Measurements from ENCODE around the gene DLX2. TPM values are rescaled to one million over a fixed set of nuclear protein-coding genes. Genes with fewer than 3 reads are reported as not detected.

Gene DLX2
- total RNA-seq, 3 donors from 2014 or later = 0.35 TPM; not detected in 2

GRCh38 chr2:172084395-172084644, 18.4 kb downstream of the DLX2 start:
- no peak for DNase-seq
- Histone ChIP-seq H3K4me3 (no peak overlapping the region), H3K36me3 (ENCODE audit: low read depth) (no peaks in the 10 kb centered on the region), H3K9me3 (no peaks in the 10 kb centered on the region), H3K4me1 (ENCODE audit: low read depth) (peaks cover 30% of the 10 kb centered on the region)
- TF ChIP-seq, protein P1, sequence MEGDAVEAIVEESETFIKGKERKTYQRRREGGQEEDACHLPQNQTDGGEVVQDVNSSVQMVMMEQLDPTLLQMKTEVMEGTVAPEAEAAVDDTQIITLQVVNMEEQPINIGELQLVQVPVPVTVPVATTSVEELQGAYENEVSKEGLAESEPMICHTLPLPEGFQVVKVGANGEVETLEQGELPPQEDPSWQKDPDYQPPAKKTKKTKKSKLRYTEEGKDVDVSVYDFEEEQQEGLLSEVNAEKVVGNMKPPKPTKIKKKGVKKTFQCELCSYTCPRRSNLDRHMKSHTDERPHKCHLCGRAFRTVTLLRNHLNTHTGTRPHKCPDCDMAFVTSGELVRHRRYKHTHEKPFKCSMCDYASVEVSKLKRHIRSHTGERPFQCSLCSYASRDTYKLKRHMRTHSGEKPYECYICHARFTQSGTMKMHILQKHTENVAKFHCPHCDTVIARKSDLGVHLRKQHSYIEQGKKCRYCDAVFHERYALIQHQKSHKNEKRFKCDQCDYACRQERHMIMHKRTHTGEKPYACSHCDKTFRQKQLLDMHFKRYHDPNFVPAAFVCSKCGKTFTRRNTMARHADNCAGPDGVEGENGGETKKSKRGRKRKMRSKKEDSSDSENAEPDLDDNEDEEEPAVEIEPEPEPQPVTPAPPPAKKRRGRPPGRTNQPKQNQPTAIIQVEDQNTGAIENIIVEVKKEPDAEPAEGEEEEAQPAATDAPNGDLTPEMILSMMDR (IDR thresholded peaks at IDR 0.05) = no peak
- ATAC-seq = no peak
- intact Hi-C loops (cut with DNase I, micrococcal nuclease) = no loop called here

- Histone ChIP-seq H3K4me3 (no peak overlapping the region), H3K9me3 (no peaks in the 10 kb centered on the region), H3K36me3 (ENCODE audit: low read depth) (no peaks in the 10 kb centered on the region), H3K4me1 (ENCODE audit: low read depth) (peaks cover 30% of the 10 kb centered on the region)
- TF ChIP-seq, protein P1 (IDR thresholded peaks at IDR 0.05) = no peak
- intact Hi-C loops (cut with DNase I, micrococcal nuclease) = no loop called here
- DNase-seq (peak in 1 of 3 donors; percentile 33), ATAC-seq (no peak)
Measured at GRCh38 chr2:172083628-172084394, 18.9 kb downstream of the DLX2 start.

- no peaks in the 10 kb centered on the region for H3K9me3 ChIP-seq
- H3K4me3 ChIP-seq = no peak overlapping the region
- no peaks in the 10 kb centered on the region for H3K36me3 ChIP-seq (ENCODE audit: low read depth)
- intact Hi-C loops (cut with DNase I, micrococcal nuclease) = no loop called here
- peaks cover 30% of the 10 kb centered on the region for H3K4me1 ChIP-seq (ENCODE audit: low read depth)
- DNase-seq (peak in 1 of 3 donors; percentile 28), ATAC-seq (no peak)
- TF ChIP-seq, protein P1 (IDR thresholded peaks at IDR 0.05) = no peak
Measured at GRCh38 chr2:172082944-172083627, 19.6 kb downstream of the DLX2 start.

DNA sequence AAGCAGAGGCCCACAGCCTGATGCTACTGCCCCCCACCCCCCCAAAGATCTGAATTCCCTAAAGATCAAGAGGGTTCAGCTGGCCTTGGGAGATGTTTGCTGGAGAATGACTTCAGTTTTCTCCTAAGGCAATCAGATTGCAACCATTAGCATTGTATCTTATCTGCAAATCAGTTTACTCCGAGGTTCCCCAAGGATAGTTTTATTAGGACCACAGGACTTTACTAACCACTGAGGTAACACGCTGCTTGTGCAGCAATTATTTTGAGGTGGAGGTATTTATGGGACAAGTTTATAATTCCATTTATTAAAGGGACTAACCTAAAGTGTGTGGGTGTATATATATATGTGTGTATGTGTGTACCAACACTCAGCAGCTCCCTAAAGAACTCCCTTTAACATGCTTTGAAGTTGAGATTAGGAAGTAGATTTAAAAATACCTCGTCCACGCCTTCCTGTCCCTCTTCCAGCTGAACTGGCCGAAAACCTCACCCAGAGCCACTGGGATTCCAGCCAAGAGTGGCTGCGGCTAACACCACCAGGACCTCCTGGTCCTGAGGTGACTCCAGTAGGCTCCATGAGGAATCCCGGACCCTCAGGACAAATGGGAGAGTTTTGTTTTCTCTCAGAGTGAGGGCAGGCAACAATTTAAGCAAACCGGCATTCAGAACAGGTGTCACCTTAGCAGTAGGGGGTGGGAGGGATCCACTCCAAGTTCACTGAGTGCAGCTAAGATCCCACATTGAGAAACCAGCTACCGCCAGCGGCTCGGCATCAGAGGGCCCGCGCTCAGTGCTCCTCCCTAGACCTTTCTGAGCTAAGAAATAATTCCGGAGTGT, 20.4 kb downstream of the DLX2 start:
- TF ChIP-seq, protein P1 (IDR thresholded peaks at IDR 0.05) = no peak
- H3K4me3 ChIP-seq = no peak overlapping the region
- no peaks in the 10 kb centered on the region for H3K36me3 ChIP-seq (ENCODE audit: low read depth)
- intact Hi-C loops (cut with DNase I, micrococcal nuclease) = no loop called here
- peaks cover 30% of the 10 kb centered on the region for H3K4me1 ChIP-seq (ENCODE audit: low read depth)
- DNase-seq (no peak), ATAC-seq (no peak)
- H3K9me3 ChIP-seq = no peaks in the 10 kb centered on the region

GRCh38 chr2:172081221-172082022, 21.3 kb downstream of the DLX2 start:
- no peaks in the 10 kb centered on the region for H3K36me3 ChIP-seq (ENCODE audit: low read depth)
- H3K4me1 ChIP-seq (ENCODE audit: low read depth) = peaks cover 23% of the 10 kb centered on the region
- TF ChIP-seq, protein P1 (IDR thresholded peaks at IDR 0.05) = no peak
- DNase-seq (no peak), ATAC-seq (no peak)
- H3K4me3 ChIP-seq = no peak overlapping the region
- H3K9me3 ChIP-seq = no peaks in the 10 kb centered on the region
- intact Hi-C loops (cut with DNase I, micrococcal nuclease) = no loop called here

Data from mucosa of descending colon (tissue), 3 donors.